GM18867 (cell line): ENCODE results near the gene ARFGAP1.

Experiments
- ATAC-seq: cut with Tn5 transposase; IDR thresholded peaks from one replicate; pipeline ENCODE4 v1.9.1; 2021; ENCODE audit warnings: mild to moderate bottlenecking, moderate library complexity; ENCODE audit not compliant: unreplicated experiment

The ARFGAP1 gene

GRCh38 chr20:63277466-63278272, 5.1 kb downstream of the ARFGAP1 start:
- ATAC-seq: no peak

- no peak for ATAC-seq
These were observed 6.0 kb downstream of the ARFGAP1 start for GRCh38 chr20:63278661-63279060.

- no peak for ATAC-seq
These were observed 7.3 kb downstream of the ARFGAP1 start for GRCh38 chr20:63279931-63280330.

GRCh38 chr20:63280371-63280770, 7.8 kb downstream of the ARFGAP1 start:
- no peak for ATAC-seq

- no peak for ATAC-seq
These were observed 8.4 kb downstream of the ARFGAP1 start for GRCh38 chr20:63280929-63281545.

GRCh38 chr20:63281742-63282665, 9.4 kb downstream of the ARFGAP1 start:
- ATAC-seq: no peak

- no peak for ATAC-seq
These were observed 10.3 kb downstream of the ARFGAP1 start for GRCh38 chr20:63282946-63283345.

- ATAC-seq: no peak
These were observed 10.9 kb downstream of the ARFGAP1 start for GRCh38 chr20:63283397-63284082.

- ATAC-seq: no peak
These were observed 11.4 kb downstream of the ARFGAP1 start for GRCh38 chr20:63284083-63284440.

- ATAC-seq: no peak
These were observed 11.9 kb downstream of the ARFGAP1 start for GRCh38 chr20:63284544-63284949.

GRCh38 chr20:63284981-63285524, 12.4 kb downstream of the ARFGAP1 start:
- no peak for ATAC-seq

GRCh38 chr20:63285636-63286615, 13.3 kb downstream of the ARFGAP1 start:
- no peak for ATAC-seq

GRCh38 chr20:63286781-63287696, 14.4 kb downstream of the ARFGAP1 start:
- no peak for ATAC-seq

- no peak for ATAC-seq
These were observed 15.3 kb downstream of the ARFGAP1 start for GRCh38 chr20:63287697-63288580.

GRCh38 chr20:63288581-63289251, 16.1 kb downstream of the ARFGAP1 start:
- no peak for ATAC-seq

- no peak for ATAC-seq
These were observed 16.9 kb downstream of the ARFGAP1 start for GRCh38 chr20:63289311-63290135.
